ENCODE results near the gene COL13A1.

COL13A1 gene

GRCh38 chr10:69826094-69826493, 24.4 kb downstream of the COL13A1 start:
- no peak for DNase-seq

- DNase-seq: no peak
Measured at GRCh38 chr10:69826789-69827554, 25.3 kb downstream of the COL13A1 start.

DNA sequence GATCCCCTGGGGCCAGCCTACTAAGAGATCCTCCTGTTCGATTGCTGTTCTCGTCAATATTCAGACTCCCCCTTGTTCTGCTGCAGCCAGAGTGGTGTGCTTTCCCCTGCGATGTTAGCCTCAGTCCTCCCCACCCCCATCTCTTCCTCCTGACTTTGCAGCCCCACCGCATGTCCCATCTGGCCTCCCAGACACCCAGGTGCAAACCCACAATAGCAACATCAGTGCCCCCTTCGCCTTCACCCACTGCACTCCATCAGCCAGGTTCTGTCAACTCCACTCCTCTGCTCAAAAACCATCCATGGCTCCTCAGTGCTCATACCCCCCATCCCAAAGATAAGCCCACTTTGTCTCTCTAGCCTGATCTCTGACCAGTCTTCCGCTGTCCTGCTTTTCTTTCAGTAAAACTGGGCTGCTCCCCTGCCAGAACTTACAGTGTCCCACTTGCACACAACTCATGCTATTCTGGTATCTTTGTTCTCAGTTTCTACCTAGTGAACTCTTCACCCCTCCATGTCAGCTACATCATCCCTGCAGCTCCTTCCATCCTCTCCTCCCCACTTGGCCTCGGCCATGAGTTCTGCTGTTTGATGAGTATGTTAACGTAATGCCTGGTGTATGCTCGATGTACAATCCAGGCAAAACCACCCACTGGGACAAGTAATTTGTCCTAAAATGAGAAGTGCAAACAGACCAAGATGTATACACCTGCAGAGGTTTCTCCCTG, 26.6 kb downstream of the COL13A1 start:
- DNase-seq: no peak

GRCh38 chr10:69829775-69830174, 28.1 kb downstream of the COL13A1 start:
- no peak for DNase-seq

DNA sequence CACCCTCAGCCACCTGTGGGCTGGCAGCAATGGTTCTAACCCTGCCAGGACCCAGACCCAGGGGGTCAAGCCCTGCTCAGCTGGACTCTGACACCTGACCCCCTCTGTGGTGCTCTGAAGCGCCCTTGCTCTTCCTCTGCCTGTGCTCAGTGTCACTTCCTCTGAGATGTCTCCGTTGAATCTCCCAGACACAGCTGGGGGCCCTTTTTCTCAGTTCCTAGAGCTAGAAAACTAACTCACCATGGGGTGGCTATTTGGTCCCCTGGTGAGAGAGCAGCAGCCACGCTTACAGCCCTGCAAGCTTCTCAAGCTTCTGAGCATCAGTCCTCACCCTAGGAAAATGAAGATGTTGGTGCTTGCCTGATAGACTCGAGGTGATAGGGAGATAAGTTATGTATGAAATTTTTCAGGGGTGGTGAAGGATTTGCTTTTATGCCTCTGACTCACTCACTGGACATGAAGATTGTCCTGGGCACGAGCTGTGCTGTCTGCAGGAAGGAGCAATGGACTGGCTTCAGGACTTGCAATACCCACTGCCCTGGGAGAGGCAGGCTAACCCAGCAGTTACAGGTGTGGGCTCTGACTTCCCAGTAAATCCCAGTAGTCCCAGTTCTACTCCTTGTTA, 29.6 kb downstream of the COL13A1 start:
- DNase-seq: no peak

DNA sequence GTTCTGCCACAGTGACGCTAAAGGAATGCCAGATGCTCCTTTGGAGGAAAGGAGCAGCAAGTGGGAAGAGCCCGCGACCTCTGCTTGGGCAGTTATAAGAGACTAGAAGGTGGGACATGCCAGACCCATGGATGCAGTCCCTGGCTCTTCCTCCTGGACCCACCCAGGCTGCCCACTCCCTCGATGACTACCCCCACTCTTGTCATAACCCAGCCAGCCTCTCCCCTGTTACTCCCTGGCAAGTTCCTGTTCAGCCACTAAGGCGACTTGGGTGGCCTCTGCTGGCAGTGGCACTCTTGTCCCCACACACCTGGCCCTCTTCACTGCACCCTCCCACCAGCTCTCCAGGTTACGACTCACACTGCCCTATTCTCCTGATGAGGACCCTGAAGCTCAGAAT, 33.5 kb downstream of the COL13A1 start:
- no peak for DNase-seq

GRCh38 chr10:69835875-69836730, 34.4 kb downstream of the COL13A1 start:
- DNase-seq: no peak

- no peak for DNase-seq
Measured at GRCh38 chr10:69836731-69837030, 35.0 kb downstream of the COL13A1 start.

- no peak for DNase-seq
Measured at GRCh38 chr10:69837261-69837660, 35.6 kb downstream of the COL13A1 start.

- no peak for DNase-seq
Measured at GRCh38 chr10:69838418-69838817, 36.7 kb downstream of the COL13A1 start.

DNA sequence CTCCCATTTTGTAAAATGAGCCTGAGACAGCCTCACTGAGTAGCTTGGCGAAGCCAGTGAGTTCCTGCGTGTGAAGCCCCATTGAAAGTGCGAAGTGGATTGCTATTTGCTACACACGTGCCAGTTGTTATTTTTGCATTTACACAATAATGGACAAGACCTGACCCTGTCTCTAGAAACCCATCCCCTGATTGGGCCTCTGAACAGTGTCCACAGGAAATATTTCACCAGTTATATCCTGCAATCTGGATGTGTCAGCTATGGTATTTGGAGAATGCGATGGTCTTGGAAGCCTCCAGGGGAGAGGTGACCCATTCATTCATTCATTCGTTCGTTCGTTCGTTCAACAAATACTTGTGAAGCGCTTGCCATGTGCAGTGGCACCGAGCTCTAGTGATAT, 37.1 kb downstream of the COL13A1 start:
- no peak for DNase-seq

- no peak for DNase-seq
Measured at GRCh38 chr10:69839696-69840345, 38.1 kb downstream of the COL13A1 start.

GRCh38 chr10:69840773-69841172, 39.1 kb downstream of the COL13A1 start:
- DNase-seq: no peak

DNA sequence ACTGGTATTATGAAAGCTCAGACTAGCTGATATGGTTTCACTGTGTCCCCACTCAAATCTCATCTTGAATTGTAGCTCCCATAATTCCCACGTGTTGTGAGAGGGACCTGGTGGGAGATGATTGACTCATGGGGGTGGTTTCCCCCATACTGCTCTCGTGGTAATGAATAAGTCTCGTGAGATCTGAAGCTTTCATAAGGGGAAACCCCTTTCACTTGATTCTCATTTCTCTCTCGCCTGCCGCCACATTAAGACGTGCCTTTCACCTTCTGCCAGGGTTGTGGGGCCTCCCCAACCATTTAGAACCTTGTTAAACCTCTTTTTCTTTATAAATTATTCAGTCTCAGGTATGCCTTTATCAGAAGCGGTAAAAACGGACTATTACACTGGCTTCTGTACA, 40.3 kb downstream of the COL13A1 start:
- DNase-seq: no peak

GRCh38 chr10:69842882-69843281, 41.2 kb downstream of the COL13A1 start:
- DNase-seq: no peak

DNA sequence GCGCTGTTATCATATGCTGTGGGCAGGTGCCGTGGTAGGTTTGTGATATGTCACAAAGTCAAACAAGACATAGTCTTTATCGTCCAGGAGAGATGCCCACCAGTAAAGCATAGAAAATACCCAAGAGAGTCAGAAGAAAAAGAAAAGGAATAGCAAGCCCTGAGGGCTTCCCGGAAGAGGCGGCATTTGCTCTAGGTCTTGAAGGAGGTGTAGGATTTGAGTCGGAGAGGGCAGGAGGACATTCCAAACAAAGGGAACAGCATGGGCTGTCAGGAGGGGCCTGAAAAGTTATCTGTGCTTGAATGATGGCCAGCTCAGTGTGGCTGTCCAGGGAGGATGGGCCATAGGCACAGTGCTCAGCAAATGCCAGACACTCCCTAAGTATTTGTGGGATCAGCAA, 42.2 kb downstream of the COL13A1 start:
- DNase-seq: no peak

GRCh38 chr10:69844698-69845097, 43.0 kb downstream of the COL13A1 start:
- DNase-seq: no peak

DNA sequence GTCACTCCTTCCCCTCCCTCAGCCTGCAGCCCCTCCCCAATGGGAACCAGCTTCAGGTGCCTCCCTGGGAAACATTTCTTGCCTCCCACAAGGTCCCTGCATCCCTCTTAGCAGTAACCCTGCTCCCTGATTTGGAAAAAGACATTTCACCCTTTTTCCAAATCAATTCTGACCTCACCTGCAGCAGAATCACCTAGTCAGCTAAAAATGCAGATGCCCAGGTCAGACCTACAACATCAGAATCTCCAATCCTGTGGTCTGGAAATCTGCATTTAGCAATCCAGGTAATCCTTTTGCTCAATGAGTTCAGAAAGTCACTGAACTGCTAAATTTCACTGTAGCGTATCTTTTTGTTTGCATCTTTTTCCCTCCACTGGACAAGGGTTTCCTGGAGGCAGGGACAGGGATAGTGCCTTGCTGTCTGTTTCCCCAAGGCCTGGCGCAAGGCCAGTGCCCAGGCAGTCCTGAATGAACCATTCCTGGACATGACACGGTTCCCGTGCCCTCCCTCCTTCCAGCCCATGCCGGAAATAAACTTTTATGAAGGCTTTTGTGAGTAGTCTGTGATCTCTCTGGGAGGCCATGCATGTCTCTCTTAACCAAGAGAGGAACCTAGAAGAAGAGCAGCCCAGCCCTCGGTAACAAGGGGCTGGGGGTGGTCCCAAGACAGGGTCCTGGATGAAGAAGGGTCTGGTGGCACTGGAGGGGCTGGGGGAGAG, 44.0 kb downstream of the COL13A1 start:
- no peak for DNase-seq

DNA sequence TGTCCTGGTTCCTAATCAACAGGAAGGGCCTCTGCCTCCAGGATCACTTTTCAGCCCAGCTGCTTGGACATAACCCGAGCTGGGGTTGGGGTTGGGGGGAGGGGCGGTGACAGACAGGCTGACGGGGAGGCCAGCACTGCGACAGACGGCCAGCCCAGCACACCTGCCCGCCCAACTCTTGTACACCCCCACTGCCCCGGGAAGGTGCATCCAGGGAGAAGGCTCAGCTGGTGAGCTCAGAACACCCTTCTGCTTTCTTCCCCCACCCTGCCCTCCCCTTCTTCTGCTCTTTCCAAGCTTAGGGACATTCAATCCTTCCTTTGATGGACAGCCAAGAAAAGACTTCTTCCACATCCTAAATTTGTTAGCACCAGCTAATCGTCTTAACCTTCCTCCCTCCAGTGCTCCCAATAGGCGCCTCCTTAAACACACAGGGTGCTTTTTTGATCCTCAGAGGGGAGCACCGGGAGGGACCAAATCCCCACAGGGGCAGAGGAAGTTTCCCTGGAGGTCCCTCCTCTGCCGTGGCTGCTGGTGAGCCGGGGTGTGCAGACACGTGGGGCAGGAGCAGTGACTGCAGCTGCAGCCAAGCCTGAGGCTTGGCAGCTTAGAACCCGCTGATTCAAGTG, 44.7 kb downstream of the COL13A1 start:
- no peak for DNase-seq

DNA sequence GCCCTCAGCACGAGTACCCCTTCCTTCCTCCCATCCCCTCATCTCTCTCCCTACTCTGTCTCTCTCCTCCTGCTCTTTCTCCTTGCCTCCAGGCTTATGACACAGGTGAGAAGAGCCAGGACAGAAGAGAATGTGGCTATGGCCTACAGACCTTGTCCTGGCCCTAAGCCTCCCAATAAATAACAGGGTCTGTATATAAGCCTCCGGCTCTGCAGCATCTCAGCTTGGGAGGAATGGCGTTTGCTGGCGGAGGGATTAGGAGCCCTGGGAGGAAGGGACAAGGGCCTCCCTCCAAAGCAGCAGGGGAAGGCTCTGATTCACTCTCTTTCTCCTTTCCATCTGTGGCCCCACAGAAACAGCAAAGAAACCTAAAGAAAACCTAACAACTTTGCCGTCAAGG, 45.8 kb downstream of the COL13A1 start:
- DNase-seq: no peak

GRCh38 chr10:69847883-69848282, 46.2 kb downstream of the COL13A1 start:
- DNase-seq: no peak

- no peak for DNase-seq
Measured at GRCh38 chr10:69848454-69848853, 46.7 kb downstream of the COL13A1 start.
